H1 (cell line): ENCODE measurements around the gene DEFB110. TPM values are rescaled to one million over a fixed set of nuclear protein-coding genes. Genes with fewer than 3 reads are reported as not detected.

Source experiments
- CTCF ChIA-PET: fragments of 300-600 bp; sonication (Branson Sonifier 250); formaldehyde crosslinking; loops from one replicate; lab custom pipeline; 2021; ENCODE audit not compliant: partially characterized antibody; lab: Charles Lee
- POLR2A ChIA-PET: fragments of 300-600 bp; sonication (Branson Sonifier 250); formaldehyde crosslinking; loops from one replicate; lab custom pipeline; 2021; ENCODE audit warnings: inconsistent platforms; ENCODE audit not compliant: partially characterized antibody; lab: Charles Lee
- DNase-seq, 2 experiments: peaks; one replicate each; pipeline versions ENCODE4 v3.0.0 to v3.0.0-alpha.2; 2010 to 2022; ENCODE audit warnings: low spot score in 2 of 2, low read depth in 1 of 2, mixed read lengths in 1 of 2
- FAIRE-seq: peaks from 2 replicates; lab custom pipeline; 2011; peaks lifted over from hg19 to GRCh38; lab: Jason Lieb, UNC
- H2AFZ ChIP-seq: 2 replicates; pipeline ENCODE4 v1.8.1; 2012; ENCODE audit warnings: low read length, inconsistent platforms
- H2AK5ac ChIP-seq: 2 replicates; pipeline ENCODE4 v1.6.1; 2013; ENCODE audit warnings: low read depth, low read length
- H2BK120ac ChIP-seq: replicated peaks from 2 replicates; pipeline ENCODE3; 2013; ENCODE audit warnings: low read depth, low read length, inconsistent platforms
- H2BK12ac ChIP-seq: 2 replicates; pipeline ENCODE4 v1.6.1; 2013; ENCODE audit warnings: low read depth, low read length
- H2BK15ac ChIP-seq: 2 replicates; pipeline ENCODE4 v1.6.1; 2013; ENCODE audit warnings: low read length
- H2BK20ac ChIP-seq: 2 replicates; pipeline ENCODE4 v1.6.1; 2013; ENCODE audit warnings: low read length
- H2BK5ac ChIP-seq: 2 replicates; pipeline ENCODE4 v1.6.1; 2013; ENCODE audit warnings: low read depth, low read length
- H3K14ac ChIP-seq: 2 replicates; pipeline ENCODE4 v1.6.1; 2013; ENCODE audit warnings: inconsistent platforms; ENCODE audit not compliant: insufficient read length
- H3K18ac ChIP-seq: 2 replicates; pipeline ENCODE4 v1.6.1; 2013; ENCODE audit warnings: low read length; ENCODE audit errors: extremely low read depth
- H3K23ac ChIP-seq: 2 replicates; pipeline ENCODE4 v1.6.1; 2013; ENCODE audit warnings: inconsistent platforms; ENCODE audit not compliant: insufficient read length
- H3K23me2 ChIP-seq: 2 replicates; pipeline ENCODE4 v1.6.1; 2013; ENCODE audit warnings: low read depth, low read length
- H3K27ac ChIP-seq: 2 replicates; pipeline ENCODE4 v1.6.1; 2011; ENCODE audit warnings: low read depth, low read length, inconsistent platforms
- H3K27me3 ChIP-seq, 4 experiments: replicated peaks in 1 of 4; 1 replicate in 1 of 4; 2 replicates in 3 of 4; pipeline versions ENCODE4 v1.6.1 to v1.8.1; 2011 to 2013; ENCODE audit warnings: low read length in 3 of 4, mild to moderate bottlenecking in 3 of 4, inconsistent platforms in 2 of 4, mixed read lengths in 2 of 4, moderate library complexity in 1 of 4; ENCODE audit not compliant: control insufficient read depth in 3 of 4, insufficient read depth in 3 of 4; ENCODE audit errors: extremely low read depth in 1 of 4
- H3K36me3 ChIP-seq, 4 experiments: 2 replicates each; pipeline versions ENCODE4 v1.6.1 to v1.8.1; 2011 to 2013; ENCODE audit warnings: mild to moderate bottlenecking in 4 of 4, low read length in 3 of 4, moderate library complexity in 2 of 4, control low read depth in 1 of 4, inconsistent platforms in 1 of 4; ENCODE audit not compliant: insufficient read depth in 4 of 4, control insufficient read depth in 2 of 4
- H3K4ac ChIP-seq: replicated peaks from 2 replicates; pipeline ENCODE3; 2013; ENCODE audit warnings: low read length, low read depth, mixed read lengths, inconsistent platforms; ENCODE audit not compliant: insufficient read length
- H3K4me1 ChIP-seq, 4 experiments: replicated peaks in 1 of 4; 1 replicate in 1 of 4; 2 replicates in 3 of 4; pipeline versions ENCODE4 v1.6.1 to v1.8.1; 2011 to 2013; ENCODE audit warnings: low read length in 3 of 4, inconsistent platforms in 2 of 4, mixed read lengths in 1 of 4; ENCODE audit not compliant: insufficient read depth in 4 of 4, control insufficient read depth in 3 of 4
- H3K4me2 ChIP-seq, 2 experiments: 2 replicates each; pipeline versions ENCODE4 v1.6.1 to v1.8.1; 2011 to 2013; ENCODE audit warnings: low read depth in 2 of 2, low read length in 2 of 2, control low read depth in 1 of 2, inconsistent platforms in 1 of 2, mild to moderate bottlenecking in 1 of 2; ENCODE audit not compliant: insufficient read depth in 1 of 2
- H3K4me3 ChIP-seq, 4 experiments: fragments of 200-600, 300-600 bp in 1 of 4; sonication (generic), shearing (Covaris generic), sonication (Bioruptor Twin) in 1 of 4; 2 replicates each; pipeline versions ENCODE4 v1.5.1 to v1.8.1; 2011 to 2016; ENCODE audit warnings: low read length in 4 of 4, low read depth in 3 of 4, control low read depth in 2 of 4, inconsistent platforms in 2 of 4, mild to moderate bottlenecking in 2 of 4, mixed read lengths in 1 of 4, moderate library complexity in 1 of 4; ENCODE audit not compliant: insufficient read depth in 2 of 4; ENCODE audit errors: extremely low read depth in 1 of 4
- H3K56ac ChIP-seq: replicated peaks from 2 replicates; pipeline ENCODE3; 2013; ENCODE audit warnings: low read depth, mild to moderate bottlenecking, mixed read lengths, low read length, inconsistent platforms; ENCODE audit not compliant: insufficient read length
- H3K79me1 ChIP-seq: 2 replicates; pipeline ENCODE4 v1.6.1; 2013; ENCODE audit warnings: low read depth, low read length, control low read depth
- H3K79me2 ChIP-seq, 2 experiments: 2 replicates each; pipeline versions ENCODE4 v1.6.1 to v1.8.1; 2012 to 2013; ENCODE audit warnings: low read length in 2 of 2, mild to moderate bottlenecking in 2 of 2, inconsistent platforms in 1 of 2; ENCODE audit not compliant: insufficient read depth in 2 of 2, control insufficient read depth in 1 of 2
- H3K9ac ChIP-seq, 4 experiments: replicated peaks in 1 of 4; 1 replicate in 1 of 4; 2 replicates in 3 of 4; pipeline versions ENCODE4 v1.6.1 to v1.8.1; 2011 to 2013; ENCODE audit warnings: low read depth in 3 of 4, low read length in 3 of 4, control low read depth in 2 of 4, mild to moderate bottlenecking in 2 of 4, moderate library complexity in 2 of 4, inconsistent platforms in 1 of 4; ENCODE audit errors: extremely low read depth in 1 of 4
- H3K9me3 ChIP-seq, 2 experiments: 2 replicates each; pipeline versions ENCODE4 v1.6.1 to v1.8.1; 2012 to 2013; ENCODE audit warnings: mild to moderate bottlenecking in 2 of 2, moderate library complexity in 2 of 2, control low read depth in 1 of 2, inconsistent platforms in 1 of 2, low read depth in 1 of 2, low read length in 1 of 2, mixed read lengths in 1 of 2; ENCODE audit not compliant: insufficient read depth in 2 of 2
- H4K20me1 ChIP-seq, 2 experiments: replicated peaks in 1 of 2; 2 replicates each; pipeline versions ENCODE3 to v1.8.1; 2011 to 2013; ENCODE audit warnings: inconsistent platforms in 2 of 2, low read length in 2 of 2, mild to moderate bottlenecking in 1 of 2; ENCODE audit not compliant: insufficient read depth in 2 of 2, control insufficient read depth in 1 of 2
- H4K5ac ChIP-seq: 2 replicates; pipeline ENCODE4 v1.6.1; 2013; ENCODE audit warnings: low read length, low read depth, mixed read lengths, inconsistent platforms; ENCODE audit not compliant: insufficient read length
- H4K8ac ChIP-seq: 2 replicates; pipeline ENCODE4 v1.8.0; 2013; ENCODE audit warnings: mild to moderate bottlenecking, moderate library complexity, low read length, inconsistent platforms; ENCODE audit not compliant: insufficient read depth; ENCODE audit errors: extremely low read depth
- H4K91ac ChIP-seq: replicated peaks from 2 replicates; pipeline ENCODE3; 2013; ENCODE audit warnings: low read length, mixed read lengths, inconsistent platforms; ENCODE audit not compliant: insufficient read length
- CBX5 ChIP-seq: fragments of 300-800, 300-1000 bp; sonication (generic); IDR thresholded peaks from 2 replicates; pipeline ENCODE4 v1.7.1; 2016; ENCODE audit warnings: antibody characterized with exemption, low read length, low read depth
- EGR1 ChIP-seq: IDR thresholded peaks from 2 replicates; pipeline ENCODE4 v1.6.1; 2011; ENCODE audit warnings: low read depth, low read length, borderline replicate concordance
- FOSL1 ChIP-seq: IDR thresholded peaks from 2 replicates; pipeline ENCODE4 v1.6.1; 2011; ENCODE audit warnings: mild to moderate bottlenecking, low read depth, low read length, moderate library complexity; ENCODE audit not compliant: insufficient read depth
- GABPA ChIP-seq: IDR thresholded peaks from 2 replicates; pipeline ENCODE4 v1.6.1; 2011; ENCODE audit warnings: mild to moderate bottlenecking, low read length, moderate library complexity, borderline replicate concordance; ENCODE audit not compliant: insufficient read depth
- MAFK ChIP-seq: IDR thresholded peaks from 2 replicates; pipeline ENCODE4 v1.6.1; 2012; ENCODE audit warnings: low read depth, mild to moderate bottlenecking, improper control_type of control experiment, low read length
- RNF2 ChIP-seq: fragments of 200-900, 300-1000 bp; sonication (generic); IDR thresholded peaks from 2 replicates; pipeline ENCODE4 v1.7.1; 2016; ENCODE audit warnings: borderline replicate concordance, low read depth, mild to moderate bottlenecking, antibody characterized with exemption, low read length; ENCODE audit not compliant: poor library complexity, severe bottlenecking; ENCODE audit errors: missing control alignments
- RXRA ChIP-seq: IDR thresholded peaks from 2 replicates; pipeline ENCODE4 v1.6.1; 2011; ENCODE audit warnings: low read depth, mild to moderate bottlenecking, low read length, moderate library complexity; ENCODE audit not compliant: insufficient read depth
- SIN3A ChIP-seq, 2 experiments: IDR thresholded peaks in 1 of 2; conservative IDR thresholded peaks in 1 of 2; 2 replicates each; pipeline ENCODE4 v1.6.1; 2011 to 2012; ENCODE audit warnings: low read length in 2 of 2, improper control_type of control experiment in 1 of 2, low read depth in 1 of 2, mild to moderate bottlenecking in 1 of 2
- SIX5 ChIP-seq: IDR thresholded peaks from 2 replicates; pipeline ENCODE4 v1.6.1; 2011; ENCODE audit warnings: mild to moderate bottlenecking, low read depth, low read length
- SP1 ChIP-seq: IDR thresholded peaks from 2 replicates; pipeline ENCODE4 v1.6.1; 2011; ENCODE audit warnings: low read depth, low read length
- ZNF274 ChIP-seq: IDR thresholded peaks from 2 replicates; pipeline ENCODE4 v1.7.0; 2012; ENCODE audit warnings: low read length, borderline replicate concordance; ENCODE audit errors: extremely low read depth
- long read RNA-seq, 2 experiments: library from RNA in 1 of 2; library from capped mRNA in 1 of 2; stranded (forward); transcript quantifications; one replicate each; pipeline ENCODE4 v2.0.0, GENCODE V29; 2021; ENCODE audit warnings: inconsistent platforms in 1 of 2
- polyA minus RNA-seq, 3 experiments: library from RNA; depleted of rRNA, polyadenylated mRNA; stranded (reverse); fragments of >200 nt; gene quantifications; 1 replicate in 2 of 3; 2 replicates in 1 of 3; pipeline ENCODE4 v1.2.3, GENCODE V29; 2011
- polyA plus RNA-seq, 7 experiments: library from polyadenylated mRNA; depleted of rRNA in 3 of 7; stranded (reverse) in 5 of 7; unstranded in 2 of 7; fragments of >200 nt in 5 of 7; fragments of 200-250 nt in 2 of 7; gene quantifications; 1 replicate in 5 of 7; 2 replicates in 1 of 7; 4 replicates in 1 of 7; pipeline versions ENCODE4 v1.2.1 to v1.2.3, GENCODE V29; 2011 to 2013; ENCODE audit warnings: missing spikeins in 2 of 7, mixed read lengths in 2 of 7
- total RNA-seq: library from RNA; stranded (reverse); fragmentation: NEBNext Ultra II Directional; extraction: Animal tissue kit (Norgen Biotek cat#: 25700); gene quantifications from 2 replicates; pipeline ENCODE4 v1.2.1, GENCODE V29; 2021

The DEFB110 gene
- total RNA-seq (not detected in 2 replicates), polyA plus RNA-seq (2011; rRNA removed) (not detected in 2 replicates), polyA minus RNA-seq (2011; rRNA and poly(A)+ RNA removed) (not detected in 2 replicates)
- polyA plus RNA-seq (2011; cell fraction: cytosol; rRNA removed), result not detected
- polyA plus RNA-seq (2011; cell fraction: nucleus; rRNA removed), result not detected
- not detected in 4 replicates for polyA plus RNA-seq (2012, experiment 1 of 2)
- polyA plus RNA-seq (2012, experiment 2 of 2), result not detected
- polyA plus RNA-seq (2013, experiment 1 of 2), result not detected
- polyA plus RNA-seq (2013, experiment 2 of 2), result not detected
- polyA minus RNA-seq (2011; cell fraction: cytosol; rRNA and poly(A)+ RNA removed), result not detected
- polyA minus RNA-seq (2011; cell fraction: nucleus; rRNA and poly(A)+ RNA removed), result not detected
- long read RNA-seq, experiment 1, result 0 reads
- long read RNA-seq, experiment 2, result 0 reads

DNA sequence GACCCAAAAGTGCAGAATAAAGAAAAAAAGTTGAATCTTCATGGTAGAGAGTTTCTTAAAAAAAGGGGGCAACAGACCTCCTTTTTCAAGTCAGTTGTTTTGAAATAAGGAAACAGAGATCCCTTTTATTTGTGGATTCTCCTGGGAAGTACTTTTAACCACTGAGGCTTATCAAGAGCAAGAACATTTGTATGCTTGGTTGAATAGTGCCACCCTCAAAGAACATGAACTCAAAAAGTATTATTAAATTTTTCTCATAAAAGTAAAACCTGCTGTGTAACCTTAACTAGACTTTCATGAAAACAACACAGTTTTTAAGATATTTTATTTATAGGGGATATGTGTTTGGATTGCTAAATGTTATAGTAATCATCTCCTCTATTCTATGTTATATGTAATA lies at the start of gene DEFB110:
DEFB110 (minus strand) TSS at position 101 of the 400 bp plus-strand sequence; CDS start at position 42, 59 bp downstream.
- no peak within 1 kb of the TSS for H3K4me3 ChIP-seq
- no peak within 1 kb of the TSS for H3K4me2 ChIP-seq
- H2BK15ac ChIP-seq, result no peak within 1 kb of the TSS
- H2AFZ ChIP-seq, result no peak within 1 kb of the TSS
- no peak within 1 kb of the TSS for H3K14ac ChIP-seq
- H2BK5ac ChIP-seq, result no peak within 1 kb of the TSS
- H3K36me3 ChIP-seq, result no peaks in the 10 kb centered on the region
- H3K18ac ChIP-seq, result no peak within 1 kb of the TSS
- H3K27me3 ChIP-seq, result no peaks in the 10 kb centered on the region
- no peak within 1 kb of the TSS for H2BK12ac ChIP-seq
- H3K4me1 ChIP-seq, result no peaks in the 10 kb centered on the region
- TF ChIP-seq FOSL1, result no peak
- TF ChIP-seq RNF2, result no peak
- no peak for TF ChIP-seq RXRA
- no peak for TF ChIP-seq SIN3A (conservative IDR thresholded peaks at IDR 0.05 in 1 of 2, IDR thresholded peaks at IDR 0.05 in 1 of 2; ENCODE audit: low read depth in 1 of 2, low read length in 2 of 2)
- no peak for TF ChIP-seq EGR1
- TF ChIP-seq SIX5, result no peak
- TF ChIP-seq ZNF274, result no peak
- no peak for TF ChIP-seq CBX5
- no peak for TF ChIP-seq SP1
- TF ChIP-seq GABPA, result no peak
- TF ChIP-seq MAFK, result no peak
- H3K23me2 ChIP-seq, result no peaks in the 10 kb centered on the region
- H4K8ac ChIP-seq, result no peak within 1 kb of the TSS
- no peak within 1 kb of the TSS for H4K5ac ChIP-seq
- no peaks in the 10 kb centered on the region for H3K79me1 ChIP-seq
- no peak within 1 kb of the TSS for H3K4ac ChIP-seq
- no peaks in the 10 kb centered on the region for H3K9me3 ChIP-seq
- H3K56ac ChIP-seq, result no peak within 1 kb of the TSS
- no peaks in the 10 kb centered on the region for H4K20me1 ChIP-seq
- ChIA-PET POLR2A (no interaction called here), CTCF (interaction anchor here (4.7 kb wide), 1 partner anchor 9 kb away, joined by 23 read pairs; no protein-coding TSS in a partner anchor)
- H3K27ac ChIP-seq, result no peak within 1 kb of the TSS
- no peak within 1 kb of the TSS for H2AK5ac ChIP-seq
- H4K91ac ChIP-seq, result no peak within 1 kb of the TSS
- DNase-seq (no peak), FAIRE-seq (no peak)
- H2BK120ac ChIP-seq, result no peak within 1 kb of the TSS
- no peak within 1 kb of the TSS for H2BK20ac ChIP-seq
- no peak within 1 kb of the TSS for H3K23ac ChIP-seq
- H3K9ac ChIP-seq, result no peak within 1 kb of the TSS
- no peaks in the 10 kb centered on the region for H3K79me2 ChIP-seq
